HCT116 (cell line): ENCODE data around the gene SKAP1. TPM values are rescaled to one million over a fixed set of nuclear protein-coding genes. Genes with fewer than 3 reads are reported as not detected.

Experiments used
- ATAC-seq: fragments of 200-7000 bp; cut with Tn5 transposase; 2 replicates; pipeline ENCODE4 v1.9.1; 2020; ENCODE audit warnings: mild to moderate bottlenecking, moderate library complexity
- BruUV-seq: library from RNA; stranded (reverse); fragments of 400-500 nt; replicated peaks from 2 replicates; lab custom pipeline; 2021; lab: Mats Ljungman, UMichigan
- CTCF ChIA-PET: fragments of 300-600 bp; sonication (Branson Sonifier 250); formaldehyde crosslinking; loops from one replicate; lab custom pipeline; 2021; ENCODE audit warnings: antibody characterized with exemption; lab: Charles Lee
- POLR2A ChIA-PET: fragments of 300-600, 350-600 bp; sonication (Branson Sonifier 250); formaldehyde crosslinking; loops from one replicate; lab custom pipeline; 2021; ENCODE audit warnings: antibody characterized with exemption; lab: Charles Lee
- RAD21 ChIA-PET, 2 experiments: fragments of 300-600 bp; sonication (Branson Sonifier 250); formaldehyde crosslinking; loops; one replicate each; lab custom pipeline; 2023; ENCODE audit warnings: low total read pairs in 2 of 2; ENCODE audit not compliant: uncharacterized antibody in 2 of 2, unreplicated experiment in 2 of 2, low non-redundant PET in 1 of 2; lab: Charles Lee
- DNase-seq: peaks from one replicate; pipeline ENCODE4 v3.0.0-alpha.2; 2010; ENCODE audit warnings: low read depth, low spot score
- H2AFZ ChIP-seq: fragments of 200-600 bp; shearing (Covaris generic), sonication (generic); 2 replicates; pipeline ENCODE4 v1.6.1; 2017; ENCODE audit warnings: low read depth, mixed run types, mixed read lengths, antibody characterized with exemption, low read length; ENCODE audit not compliant: poor library complexity, severe bottlenecking
- H3K27ac ChIP-seq: 2 replicates; pipeline ENCODE4 v1.5.1; 2012; ENCODE audit warnings: low read depth, low read length
- H3K27me3 ChIP-seq: fragments of 200-600 bp; sonication (generic); 2 replicates; pipeline ENCODE4 v1.6.1; 2016; ENCODE audit warnings: mixed run types, low read length, mixed read lengths; ENCODE audit not compliant: insufficient read depth
- H3K36me3 ChIP-seq, 2 experiments: fragments of 200-500 bp in 1 of 2; fragments of 200-600 bp in 1 of 2; sonication (Bioruptor generic) in 1 of 2; sonication (generic) in 1 of 2; 2 replicates each; pipeline versions ENCODE4 v1.5.1 to v1.6.1; 2014 to 2016; ENCODE audit warnings: low read length in 2 of 2, inconsistent platforms in 1 of 2, mixed read lengths in 1 of 2, mixed run types in 1 of 2; ENCODE audit not compliant: insufficient read depth in 2 of 2, control insufficient read depth in 1 of 2
- H3K4me1 ChIP-seq, 2 experiments: fragments of 200-600 bp in 1 of 2; sonication (generic) in 1 of 2; 2 replicates each; pipeline versions ENCODE4 v1.5.1 to v1.6.1; 2012 to 2017; ENCODE audit warnings: low read length in 2 of 2, inconsistent platforms in 1 of 2, mild to moderate bottlenecking in 1 of 2, mixed read lengths in 1 of 2, mixed run types in 1 of 2, moderate library complexity in 1 of 2; ENCODE audit not compliant: insufficient read depth in 2 of 2, control insufficient read depth in 1 of 2
- H3K4me2 ChIP-seq: fragments of 200-600 bp; sonication (generic); 2 replicates; pipeline ENCODE4 v1.6.1; 2017; ENCODE audit warnings: mixed run types, low read length, mixed read lengths
- H3K4me3 ChIP-seq, 2 experiments: fragments of 200-600 bp in 1 of 2; sonication (generic) in 1 of 2; replicated peaks in 1 of 2; 2 replicates each; pipeline ENCODE4 v1.5.1; 2011 to 2016; ENCODE audit warnings: low read length in 2 of 2, control low read depth in 1 of 2, low read depth in 1 of 2, mild to moderate bottlenecking in 1 of 2, mixed read lengths in 1 of 2, mixed run types in 1 of 2
- H3K79me2 ChIP-seq: fragments of 200-600 bp; sonication (generic); 2 replicates; pipeline ENCODE4 v1.6.1; 2017; ENCODE audit warnings: mild to moderate bottlenecking, mixed run types, low read length, moderate library complexity, mixed read lengths; ENCODE audit not compliant: insufficient read depth
- H3K9ac ChIP-seq: fragments of 200-600 bp; sonication (generic); 2 replicates; pipeline ENCODE4 v1.6.1; 2016; ENCODE audit warnings: low read length, mixed read lengths
- H3K9me2 ChIP-seq: fragments of 200-600 bp; sonication (generic), shearing (Covaris generic); 2 replicates; pipeline ENCODE4 v1.6.1; 2017; ENCODE audit warnings: mixed run types, mild to moderate bottlenecking, moderate library complexity; ENCODE audit not compliant: insufficient read depth
- H3K9me3 ChIP-seq, 2 experiments: fragments of 200-500 bp in 1 of 2; fragments of 200-600 bp in 1 of 2; sonication (Bioruptor generic) in 1 of 2; sonication (generic) in 1 of 2; 2 replicates each; pipeline ENCODE4 v1.6.1; 2014 to 2017; ENCODE audit warnings: low read length in 2 of 2, mixed read lengths in 2 of 2, inconsistent platforms in 1 of 2, low read depth in 1 of 2, mild to moderate bottlenecking in 1 of 2, mixed run types in 1 of 2, moderate library complexity in 1 of 2; ENCODE audit not compliant: control insufficient read depth in 1 of 2, insufficient read depth in 1 of 2
- H4K20me1 ChIP-seq: fragments of 200-600 bp; sonication (generic), shearing (Covaris generic); 2 replicates; pipeline ENCODE4 v1.6.1; 2017; ENCODE audit warnings: mixed run types, mild to moderate bottlenecking, moderate library complexity; ENCODE audit not compliant: insufficient read depth
- EZH2 ChIP-seq: fragments of 200-600 bp; sonication (generic); IDR thresholded peaks from 2 replicates; pipeline ENCODE4 v1.6.1; 2017; ENCODE audit warnings: antibody characterized with exemption, mixed run types
- FOSL1 ChIP-seq: IDR thresholded peaks from 2 replicates; pipeline ENCODE4 v1.6.1; 2012; ENCODE audit warnings: low read depth
- POLR2AphosphoS5 ChIP-seq: IDR thresholded peaks from 2 replicates; pipeline ENCODE4 v1.6.1; 2011; ENCODE audit warnings: mild to moderate bottlenecking, low read depth, low read length, moderate library complexity
- RAD21 ChIP-seq: IDR thresholded peaks from 2 replicates; pipeline ENCODE4 v1.6.1; 2012; ENCODE audit warnings: low read depth, mild to moderate bottlenecking
- SRF ChIP-seq: IDR thresholded peaks from 2 replicates; pipeline ENCODE4 v1.6.1; 2012; ENCODE audit warnings: low read depth
- YY1 ChIP-seq: IDR thresholded peaks from 2 replicates; pipeline ENCODE4 v1.6.1; 2011; ENCODE audit warnings: low read length, low read depth, moderate library complexity, mild to moderate bottlenecking; ENCODE audit not compliant: insufficient replicate concordance; ENCODE audit errors: extremely low read depth
- ZFX ChIP-seq: fragments of 450-650 bp; IDR thresholded peaks from 2 replicates; pipeline ENCODE4 v1.6.1; 2017
- intact Hi-C: fragments of 100-400 bp; cut with micrococcal nuclease; formaldehyde crosslinking; loops from 2 replicates; pipeline ENCODE4 v1.10.0; 2022
- total RNA-seq: library from RNA; stranded (reverse); gene quantifications from one replicate; pipeline ENCODE4 v1.2.1, GENCODE V29; 2021; ENCODE audit not compliant: unreplicated experiment
- TF ChIP-seq, protein P1 (sequence below): IDR thresholded peaks from 2 replicates; pipeline ENCODE4 v1.6.1; 2011; ENCODE audit warnings: mild to moderate bottlenecking, low read length, moderate library complexity; ENCODE audit not compliant: insufficient replicate concordance; ENCODE audit errors: extremely low read depth
- TF ChIP-seq, protein P2 (sequence below), 3 experiments: fragments of 200-600 bp in 1 of 3; sonication (generic) in 1 of 3; IDR thresholded peaks in 2 of 3; conservative IDR thresholded peaks in 1 of 3; 2 replicates each; pipeline ENCODE4 v1.5.1; 2012 to 2017; ENCODE audit warnings: low read depth in 2 of 3, low read length in 2 of 3, antibody characterized with exemption in 1 of 3, borderline replicate concordance in 1 of 3, control low read depth in 1 of 3, mild to moderate bottlenecking in 1 of 3, mixed read lengths in 1 of 3, mixed run types in 1 of 3, moderate library complexity in 1 of 3; ENCODE audit not compliant: insufficient read depth in 1 of 3

The SKAP1 gene
- total RNA-seq, 1 experiment from 2014 or later = 12.4 TPM

DNA sequence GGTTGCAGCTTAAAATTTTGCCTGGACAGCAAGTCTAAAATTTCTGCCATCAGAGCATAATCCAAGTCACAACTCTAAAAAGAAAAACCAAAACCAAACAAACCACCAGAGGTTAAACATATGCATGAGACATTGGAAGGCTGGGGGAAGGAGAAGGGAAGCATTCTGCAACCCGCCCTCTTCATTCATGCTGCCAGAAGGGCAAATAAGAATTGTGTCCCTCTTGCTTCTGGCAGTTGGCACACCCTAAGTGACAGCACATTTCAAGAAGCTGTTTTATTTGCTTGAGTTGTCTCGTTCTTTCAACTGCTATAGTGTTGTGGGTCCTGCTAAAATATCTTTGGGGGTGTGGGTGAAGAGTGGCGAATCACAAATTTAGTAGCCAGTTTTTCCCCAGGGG is 99.6 kb downstream of the SKAP1 start:
- no peak; the same call in 1 of the 2 replicates for ATAC-seq
- H4K20me1 ChIP-seq = no peaks in the 10 kb centered on the region
- H2AFZ ChIP-seq = no peak overlapping the region
- ChIA-PET RAD21 (no interaction called here), POLR2A (interaction anchor here (0.6 kb wide), 1 partner anchor 189 kb away, joined by 3 read pairs; no protein-coding TSS in a partner anchor), CTCF (interaction anchor here (0.7 to 1.0 kb wide), 2 partner anchors 21 to 22 kb away, joined by 3 to 4 read pairs; no protein-coding TSS in a partner anchor)
- no TSS peak for BruUV-seq
- no peak overlapping the region for H3K4me2 ChIP-seq
- H3K9me2 ChIP-seq = no peaks in the 10 kb centered on the region
- DNase-seq = no peak
- no peak overlapping the region for H3K27ac ChIP-seq
- H3K36me3 ChIP-seq = no peaks in the 10 kb centered on the region
- intact Hi-C loops = loop anchor here (10.0 kb wide), 1 partner anchor 306 kb away; no protein-coding TSS in a partner anchor
- H3K9ac ChIP-seq = no peak overlapping the region
- no peak overlapping the region for H3K4me3 ChIP-seq
- peaks cover 0 to 5% of the 10 kb centered on the region in 2 experiments; a peak in 1 of 4 replicates for H3K4me1 ChIP-seq
- TF ChIP-seq, protein P1, sequence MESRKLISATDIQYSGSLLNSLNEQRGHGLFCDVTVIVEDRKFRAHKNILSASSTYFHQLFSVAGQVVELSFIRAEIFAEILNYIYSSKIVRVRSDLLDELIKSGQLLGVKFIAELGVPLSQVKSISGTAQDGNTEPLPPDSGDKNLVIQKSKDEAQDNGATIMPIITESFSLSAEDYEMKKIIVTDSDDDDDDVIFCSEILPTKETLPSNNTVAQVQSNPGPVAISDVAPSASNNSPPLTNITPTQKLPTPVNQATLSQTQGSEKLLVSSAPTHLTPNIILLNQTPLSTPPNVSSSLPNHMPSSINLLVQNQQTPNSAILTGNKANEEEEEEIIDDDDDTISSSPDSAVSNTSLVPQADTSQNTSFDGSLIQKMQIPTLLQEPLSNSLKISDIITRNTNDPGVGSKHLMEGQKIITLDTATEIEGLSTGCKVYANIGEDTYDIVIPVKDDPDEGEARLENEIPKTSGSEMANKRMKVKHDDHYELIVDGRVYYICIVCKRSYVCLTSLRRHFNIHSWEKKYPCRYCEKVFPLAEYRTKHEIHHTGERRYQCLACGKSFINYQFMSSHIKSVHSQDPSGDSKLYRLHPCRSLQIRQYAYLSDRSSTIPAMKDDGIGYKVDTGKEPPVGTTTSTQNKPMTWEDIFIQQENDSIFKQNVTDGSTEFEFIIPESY = no peak
- TF ChIP-seq POLR2AphosphoS5 (no peak), RAD21 (no peak), FOSL1 (no peak), SRF (no peak), EZH2 (no peak), YY1 (no peak), ZFX (no peak)
- TF ChIP-seq, protein P2, sequence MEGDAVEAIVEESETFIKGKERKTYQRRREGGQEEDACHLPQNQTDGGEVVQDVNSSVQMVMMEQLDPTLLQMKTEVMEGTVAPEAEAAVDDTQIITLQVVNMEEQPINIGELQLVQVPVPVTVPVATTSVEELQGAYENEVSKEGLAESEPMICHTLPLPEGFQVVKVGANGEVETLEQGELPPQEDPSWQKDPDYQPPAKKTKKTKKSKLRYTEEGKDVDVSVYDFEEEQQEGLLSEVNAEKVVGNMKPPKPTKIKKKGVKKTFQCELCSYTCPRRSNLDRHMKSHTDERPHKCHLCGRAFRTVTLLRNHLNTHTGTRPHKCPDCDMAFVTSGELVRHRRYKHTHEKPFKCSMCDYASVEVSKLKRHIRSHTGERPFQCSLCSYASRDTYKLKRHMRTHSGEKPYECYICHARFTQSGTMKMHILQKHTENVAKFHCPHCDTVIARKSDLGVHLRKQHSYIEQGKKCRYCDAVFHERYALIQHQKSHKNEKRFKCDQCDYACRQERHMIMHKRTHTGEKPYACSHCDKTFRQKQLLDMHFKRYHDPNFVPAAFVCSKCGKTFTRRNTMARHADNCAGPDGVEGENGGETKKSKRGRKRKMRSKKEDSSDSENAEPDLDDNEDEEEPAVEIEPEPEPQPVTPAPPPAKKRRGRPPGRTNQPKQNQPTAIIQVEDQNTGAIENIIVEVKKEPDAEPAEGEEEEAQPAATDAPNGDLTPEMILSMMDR (IDR thresholded peaks at IDR 0.05 in 2 of 3, conservative IDR thresholded peaks at IDR 0.05 in 1 of 3; ENCODE audit: borderline replicate concordance in 1 of 3, insufficient read depth in 1 of 3, low read depth in 2 of 3, low read length in 2 of 3) = no peak
- no peaks in the 10 kb centered on the region for H3K79me2 ChIP-seq
- no peaks in the 10 kb centered on the region for H3K9me3 ChIP-seq
- H3K27me3 ChIP-seq = no peaks in the 10 kb centered on the region
